ENCODE results near the gene ALMS1. TPM values are rescaled to one million over a fixed set of nuclear protein-coding genes. Genes with fewer than 3 reads are reported as not detected.

The ALMS1 gene
- total and polyA plus RNA-seq, 2 donors (not counting 3 experiments of a cell fraction or from before 2014, with no cell fraction given): 5.7 to 15.4 TPM

- Histone ChIP-seq H3K4me1 (ENCODE audit: control insufficient read depth, extremely low read depth, insufficient read depth, low read length) (no peaks in the 10 kb centered on the region), H3K79me2 (ENCODE audit: control insufficient read depth, insufficient read depth, low read length) (no peaks in the 10 kb centered on the region), H2AFZ (ENCODE audit: low read depth, low read length) (no peak overlapping the region), H3K27ac (ENCODE audit: insufficient read depth, low read depth, low read length) (no peak overlapping the region), H3K36me3 (ENCODE audit: control insufficient read depth in 2 of 2, extremely low read depth in 1 of 2, insufficient read depth in 2 of 2, low read length in 2 of 2) (peaks cover 0 to 6% of the 10 kb centered on the region in 2 experiments), H3K9me3 (replicated peaks; ENCODE audit: control insufficient read depth, insufficient read depth, low read length) (no peaks in the 10 kb centered on the region), H4K20me1 (replicated peaks; ENCODE audit: control insufficient read depth, extremely low read depth, insufficient read depth, low read length) (no peaks in the 10 kb centered on the region), H3K9ac (replicated peaks; ENCODE audit: extremely low read depth, insufficient read depth, low read length) (no peak overlapping the region), H3K27me3 (ENCODE audit: control insufficient read depth in 2 of 2, insufficient read depth in 2 of 2, low read length in 2 of 2) (no peaks in the 10 kb centered on the region), H3K4me2 (ENCODE audit: insufficient read depth, low read length) (no peak overlapping the region), H3K9me1 (replicated peaks; ENCODE audit: control insufficient read depth, extremely low read depth, insufficient read depth, low read length) (no peaks in the 10 kb centered on the region), H3K4me3 (replicated peaks in 1 of 3; ENCODE audit: insufficient read depth in 1 of 3, low read depth in 1 of 3, low read length in 3 of 3) (no peak overlapping the region)
- ChIA-PET POLR2A (no interaction called here), CTCF (interaction anchor here (1.2 to 2.5 kb wide), 2 partner anchors 11 to 15 kb away, joined by 4 to 13 read pairs; no protein-coding TSS in a partner anchor)
- no peak for TF ChIP-seq MYC (IDR thresholded peaks at IDR 0.05; ENCODE audit: low read depth, low read length)
- dilution Hi-C loops (cut with MboI; ENCODE audit: extremely low pct_ligation_motif_present, low sequenced_read_pairs) (no loop called here), intact Hi-C loops (cut with micrococcal nuclease) (no loop called here)
- FAIRE-seq (no peak), DNase-seq (ENCODE audit: low read depth, low spot score) (no peak)
- BruUV-seq (replicated peaks): no TSS peak
These were observed 102.4 kb downstream of the ALMS1 start for GRCh38 chr2:73488079-73488478.

- intact Hi-C loops (cut with micrococcal nuclease): no loop called here
- Histone ChIP-seq H3K27me3 (ENCODE audit: control insufficient read depth in 2 of 2, insufficient read depth in 2 of 2, low read length in 2 of 2) (no peaks in the 10 kb centered on the region), H3K79me2 (ENCODE audit: control insufficient read depth, insufficient read depth, low read length) (no peaks in the 10 kb centered on the region), H3K4me2 (ENCODE audit: insufficient read depth, low read length) (no peak overlapping the region), H3K9me1 (replicated peaks; ENCODE audit: control insufficient read depth, extremely low read depth, insufficient read depth, low read length) (no peaks in the 10 kb centered on the region), H3K4me3 (replicated peaks in 1 of 3; ENCODE audit: insufficient read depth in 1 of 3, low read depth in 1 of 3, low read length in 3 of 3) (no peak overlapping the region), H4K20me1 (replicated peaks; ENCODE audit: control insufficient read depth, extremely low read depth, insufficient read depth, low read length) (no peaks in the 10 kb centered on the region), H3K9me3 (replicated peaks; ENCODE audit: control insufficient read depth, insufficient read depth, low read length) (no peaks in the 10 kb centered on the region), H3K9ac (replicated peaks; ENCODE audit: extremely low read depth, insufficient read depth, low read length) (no peak overlapping the region), H2AFZ (ENCODE audit: low read depth, low read length) (no peak overlapping the region), H3K27ac (ENCODE audit: insufficient read depth, low read depth, low read length) (no peak overlapping the region), H3K4me1 (ENCODE audit: control insufficient read depth, extremely low read depth, insufficient read depth, low read length) (no peaks in the 10 kb centered on the region), H3K36me3 (ENCODE audit: control insufficient read depth in 2 of 2, extremely low read depth in 1 of 2, insufficient read depth in 2 of 2, low read length in 2 of 2) (peaks cover 0 to 6% of the 10 kb centered on the region in 2 experiments)
- TF ChIP-seq FOS (IDR thresholded peaks at IDR 0.05; ENCODE audit: borderline replicate concordance, insufficient read depth, low read length): no peak
- TF ChIP-seq GATA2 (IDR thresholded peaks at IDR 0.05; ENCODE audit: insufficient read depth, insufficient read length, low read depth, low read length): no peak
- FAIRE-seq (no peak), DNase-seq (ENCODE audit: low read depth, low spot score) (no peak)
- ChIA-PET CTCF (interaction anchor here (1.2 kb wide), 1 partner anchor 10 kb away, joined by 4 read pairs; no protein-coding TSS in a partner anchor), POLR2A (no interaction called here)
- no TSS peak for BruUV-seq (replicated peaks)
- dilution Hi-C loops (cut with MboI; ENCODE audit: extremely low pct_ligation_motif_present, low sequenced_read_pairs): no loop called here
These were observed 103.4 kb downstream of the ALMS1 start for GRCh38 chr2:73489053-73489452.
